HG03469 (cell line): ENCODE data around the gene STARD13.

Source experiments
- ATAC-seq: cut with Tn5 transposase; IDR thresholded peaks from one replicate; pipeline ENCODE4 v1.9.1; 2021; ENCODE audit warnings: mild to moderate bottlenecking, moderate library complexity, moderate number of reproducible peaks; ENCODE audit not compliant: unreplicated experiment

The STARD13 gene

GRCh38 chr13:33277037-33277740 is 8.4 kb downstream of the STARD13 start:
- ATAC-seq: no peak

GRCh38 chr13:33276570-33276969 is 9.0 kb downstream of the STARD13 start:
- ATAC-seq: no peak

GRCh38 chr13:33275916-33276315 is 9.6 kb downstream of the STARD13 start:
- no peak for ATAC-seq

GRCh38 chr13:33274264-33274663 is 11.3 kb downstream of the STARD13 start:
- no peak for ATAC-seq

GRCh38 chr13:33272531-33273124 is 12.9 kb downstream of the STARD13 start:
- ATAC-seq: no peak

- no peak for ATAC-seq
Observed at GRCh38 chr13:33271759-33272158, 13.8 kb downstream of the STARD13 start.

GRCh38 chr13:33270895-33271538 is 14.5 kb downstream of the STARD13 start:
- ATAC-seq: no peak

- no peak for ATAC-seq
Observed at GRCh38 chr13:33265607-33266006, 19.9 kb downstream of the STARD13 start.

GRCh38 chr13:33265133-33265532 is 20.4 kb downstream of the STARD13 start:
- no peak for ATAC-seq

GRCh38 chr13:33264620-33264978 is 21.0 kb downstream of the STARD13 start:
- no peak for ATAC-seq

- no peak for ATAC-seq
Observed at GRCh38 chr13:33263976-33264619, 21.5 kb downstream of the STARD13 start.

GRCh38 chr13:33263484-33263883 is 22.1 kb downstream of the STARD13 start:
- ATAC-seq: no peak

GRCh38 chr13:33262997-33263396 is 22.6 kb downstream of the STARD13 start:
- no peak for ATAC-seq

- no peak for ATAC-seq
Observed at GRCh38 chr13:33262594-33262993, 23.0 kb downstream of the STARD13 start.

- ATAC-seq: no peak
Observed at GRCh38 chr13:33262062-33262487, 23.5 kb downstream of the STARD13 start.

- no peak for ATAC-seq
Observed at GRCh38 chr13:33261387-33262061, 24.0 kb downstream of the STARD13 start.

GRCh38 chr13:33260168-33261098 is 25.1 kb downstream of the STARD13 start:
- no peak for ATAC-seq

GRCh38 chr13:33259296-33259695 is 26.3 kb downstream of the STARD13 start:
- ATAC-seq: no peak

GRCh38 chr13:33258808-33259193 is 26.8 kb downstream of the STARD13 start:
- no peak for ATAC-seq
